Measurements from ENCODE around the gene DRAP1.

Gene DRAP1

GRCh38 chr11:65885808-65886536 lies 33.3 kb upstream of the DRAP1 start:
- peak overlapping the region; percentile 88 to 92 (median 90) for H3K4me3 Mint-ChIP-seq
- H3K27ac Mint-ChIP-seq, result no peak overlapping the region
- peaks cover 31% of the 10 kb centered on the region for H3K4me1 Mint-ChIP-seq
- no peaks in the 10 kb centered on the region for H3K27me3 Mint-ChIP-seq (ENCODE audit: low read depth)
- H3K9me3 Mint-ChIP-seq, result no peaks in the 10 kb centered on the region
- H3K36me3 Mint-ChIP-seq (ENCODE audit: low read depth), result peaks cover 25% of the 10 kb centered on the region
- TF ChIP-seq CTCF (IDR thresholded peaks at IDR 0.05; ENCODE audit: unreplicated experiment in 3 of 3), result no peak

GRCh38 chr11:65886826-65887722 lies 32.2 kb upstream of the DRAP1 start:
- H3K4me3 Mint-ChIP-seq, result peak overlapping the region; percentile 88 to 92 (median 90)
- peaks cover under 1% of the 10 kb centered on the region for H3K27me3 Mint-ChIP-seq (ENCODE audit: low read depth)
- peaks cover 25% of the 10 kb centered on the region for H3K36me3 Mint-ChIP-seq (ENCODE audit: low read depth)
- peaks cover 34% of the 10 kb centered on the region for H3K4me1 Mint-ChIP-seq
- TF ChIP-seq CTCF (IDR thresholded peaks at IDR 0.05; ENCODE audit: unreplicated experiment in 3 of 3), result no peak
- H3K27ac Mint-ChIP-seq, result peak overlapping the region; percentile 92 to 98 (median 97)
- H3K9me3 Mint-ChIP-seq, result no peaks in the 10 kb centered on the region

- Mint-ChIP-seq H3K27ac (peak overlapping the region; percentile 92 to 98 (median 97)), H3K36me3 (ENCODE audit: low read depth) (peaks cover 21% of the 10 kb centered on the region), H3K9me3 (no peaks in the 10 kb centered on the region), H3K4me3 (peak overlapping the region; percentile 88 to 92 (median 90)), H3K4me1 (peaks cover 41% of the 10 kb centered on the region), H3K27me3 (ENCODE audit: low read depth) (peaks cover 5% of the 10 kb centered on the region)
- no peak for TF ChIP-seq CTCF (IDR thresholded peaks at IDR 0.05; ENCODE audit: unreplicated experiment in 3 of 3)
Measured at GRCh38 chr11:65887723-65888162, 31.5 kb upstream of the DRAP1 start.

GRCh38 chr11:65888163-65888814 lies 30.9 kb upstream of the DRAP1 start, which contains the start of gene FIBP:
FIBP (minus strand) TSS chr11:65888471; CDS start chr11:65888418, 53 bp downstream.
- Mint-ChIP-seq H3K4me3 (peak within 1 kb of the TSS; percentile 88 to 92 (median 90)), H3K27me3 (ENCODE audit: low read depth) (peaks cover 5% of the 10 kb centered on the region), H3K9me3 (no peaks in the 10 kb centered on the region), H3K36me3 (ENCODE audit: low read depth) (peaks cover 20% of the 10 kb centered on the region), H3K4me1 (peaks cover 46% of the 10 kb centered on the region), H3K27ac (peak within 1 kb of the TSS; percentile 92 to 98 (median 97))
- peak; percentile 68 to 86 (median 84) for TF ChIP-seq CTCF (IDR thresholded peaks at IDR 0.05; ENCODE audit: unreplicated experiment in 3 of 3)

GRCh38 chr11:65890324-65891218 lies 28.7 kb upstream of the DRAP1 start, which contains the start of gene CCDC85B:
CCDC85B (plus strand) TSS chr11:65890673; CDS start chr11:65890784, 111 bp downstream.
- H3K9me3 Mint-ChIP-seq, result no peaks in the 10 kb centered on the region
- peak in 2 of 3 experiments; percentile 14 to 46 for TF ChIP-seq CTCF (IDR thresholded peaks at IDR 0.05; ENCODE audit: unreplicated experiment in 3 of 3)
- H3K36me3 Mint-ChIP-seq (ENCODE audit: low read depth), result peaks cover 7% of the 10 kb centered on the region
- H3K27me3 Mint-ChIP-seq (ENCODE audit: low read depth), result peaks cover 14% of the 10 kb centered on the region
- peaks cover 42% of the 10 kb centered on the region for H3K4me1 Mint-ChIP-seq
- H3K4me3 Mint-ChIP-seq, result peak within 1 kb of the TSS; percentile 88 to 92 (median 90)
- peak within 1 kb of the TSS; percentile 92 to 98 (median 97) for H3K27ac Mint-ChIP-seq
